Measurements from ENCODE around the gene WNT3. TPM values are rescaled to one million over a fixed set of nuclear protein-coding genes. Genes with fewer than 3 reads are reported as not detected.
"Not testable (repeated sequence)": the region's sequence is repeated elsewhere in the genome, so short reads cannot be mapped to it uniquely, and the experiment has no call there.

WNT3 gene
- total and polyA plus RNA-seq, 10 of the 15 experiments (the other 5 are each of a cell fraction or from before 2014, with no cell fraction given): 0.01 to 0.03 TPM; not detected in 8

DNA sequence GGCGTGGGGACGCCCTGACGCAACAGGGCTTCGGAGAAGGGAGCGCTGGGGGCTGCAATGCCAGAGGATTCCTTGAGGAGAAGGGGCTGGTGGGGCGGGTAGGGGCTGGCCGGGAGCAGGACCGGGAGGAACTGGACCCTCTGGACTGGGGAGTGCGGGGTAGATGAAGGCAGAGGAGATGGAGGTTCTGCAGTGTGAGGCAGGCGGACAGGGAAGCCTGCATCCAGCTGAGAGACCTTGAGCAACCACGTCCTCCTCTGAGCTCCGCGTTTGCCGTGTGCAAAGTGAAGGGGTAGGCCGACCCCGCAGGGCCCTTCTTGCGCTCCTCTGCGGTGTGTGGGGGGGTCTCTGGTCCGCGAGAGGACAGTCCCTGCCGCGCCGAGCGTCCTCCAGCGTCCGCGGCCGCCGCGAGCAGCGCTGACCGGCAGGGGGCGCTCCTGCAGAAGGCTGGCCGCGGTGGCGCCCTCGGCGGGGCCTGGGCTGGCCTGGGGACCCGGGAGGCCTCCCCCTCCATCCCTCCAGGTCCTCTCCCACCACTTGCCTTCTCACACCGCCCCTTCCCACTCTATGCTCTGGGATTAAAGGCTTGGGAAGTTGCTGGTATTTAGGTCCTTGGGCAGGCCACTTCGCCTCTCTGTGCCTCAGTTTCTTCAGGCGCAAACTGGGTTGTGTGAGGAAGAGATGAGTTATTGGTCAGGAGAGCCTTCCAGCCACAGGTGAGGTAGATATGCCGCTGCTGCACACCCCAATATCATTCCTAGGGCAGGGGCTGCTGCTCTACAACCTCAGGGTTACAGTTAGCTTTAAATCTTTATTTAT is 23.3 kb upstream of the WNT3 start:
- in situ Hi-C loops (cut with MboI): no loop called here
- BruUV-seq (replicated peaks): no TSS peak
- H3K79me2 ChIP-seq (ENCODE audit: control insufficient read depth, insufficient read depth, low read length): no peaks in the 10 kb centered on the region
- H3K4me3 ChIP-seq: no peak overlapping the region
- H3K4me1 ChIP-seq (ENCODE audit: control insufficient read depth, insufficient read depth, low read length): no peaks in the 10 kb centered on the region
- ATAC-seq (no peak), FAIRE-seq (no peak), DNase-seq (ENCODE audit: low read depth, low spot score) (no peak)
- ChIA-PET POLR2A (interaction anchor here (0.6 kb wide), 1 partner anchor 88 kb away, joined by 3 read pairs; no protein-coding TSS in a partner anchor), SMC1A (ENCODE audit: uncharacterized antibody, unreplicated experiment) (interaction anchor here (1.0 kb wide), 1 partner anchor 99 kb away, joined by 3 read pairs; no protein-coding TSS in a partner anchor), RAD21 (ENCODE audit: unreplicated experiment) (no interaction called here), CTCF (interaction anchor here (0.9 to 1.7 kb wide), 2 partner anchors 19 to 99 kb away, joined by 4 to 5 read pairs; no protein-coding TSS in a partner anchor)
- no peak overlapping the region for H3K4me2 ChIP-seq (ENCODE audit: control insufficient read depth, insufficient read depth)
- H3K27ac ChIP-seq (ENCODE audit: control insufficient read depth, insufficient read depth): no peak overlapping the region
- no peaks in the 10 kb centered on the region for H3K36me3 ChIP-seq (ENCODE audit: control insufficient read depth in 2 of 2, insufficient read depth in 2 of 2, low read length in 1 of 2)
- H3K9me3 ChIP-seq (replicated peaks; ENCODE audit: control insufficient read depth, insufficient read depth, low read length): peaks cover 7% of the 10 kb centered on the region
- no peak overlapping the region for H3K9ac ChIP-seq (ENCODE audit: control insufficient read depth, insufficient read depth, low read length)
- intact Hi-C loops (cut with micrococcal nuclease; ENCODE audit: unreplicated experiment): loop anchor here (10.0 kb wide), 1 partner anchor 67 kb away; no protein-coding TSS in a partner anchor
- 11% methylated on average over 38 of the region's 43 CpGs for WGBS (ENCODE audit: insufficient coverage, insufficient replicate concordance, low lambda C conversion rate, missing lambda C conversion rate)
- H4K20me1 ChIP-seq (ENCODE audit: control insufficient read depth, insufficient read depth): no peaks in the 10 kb centered on the region
- no peak overlapping the region for H2AFZ ChIP-seq (ENCODE audit: control insufficient read depth, low read depth, low read length)
- TF ChIP-seq, protein P1, sequence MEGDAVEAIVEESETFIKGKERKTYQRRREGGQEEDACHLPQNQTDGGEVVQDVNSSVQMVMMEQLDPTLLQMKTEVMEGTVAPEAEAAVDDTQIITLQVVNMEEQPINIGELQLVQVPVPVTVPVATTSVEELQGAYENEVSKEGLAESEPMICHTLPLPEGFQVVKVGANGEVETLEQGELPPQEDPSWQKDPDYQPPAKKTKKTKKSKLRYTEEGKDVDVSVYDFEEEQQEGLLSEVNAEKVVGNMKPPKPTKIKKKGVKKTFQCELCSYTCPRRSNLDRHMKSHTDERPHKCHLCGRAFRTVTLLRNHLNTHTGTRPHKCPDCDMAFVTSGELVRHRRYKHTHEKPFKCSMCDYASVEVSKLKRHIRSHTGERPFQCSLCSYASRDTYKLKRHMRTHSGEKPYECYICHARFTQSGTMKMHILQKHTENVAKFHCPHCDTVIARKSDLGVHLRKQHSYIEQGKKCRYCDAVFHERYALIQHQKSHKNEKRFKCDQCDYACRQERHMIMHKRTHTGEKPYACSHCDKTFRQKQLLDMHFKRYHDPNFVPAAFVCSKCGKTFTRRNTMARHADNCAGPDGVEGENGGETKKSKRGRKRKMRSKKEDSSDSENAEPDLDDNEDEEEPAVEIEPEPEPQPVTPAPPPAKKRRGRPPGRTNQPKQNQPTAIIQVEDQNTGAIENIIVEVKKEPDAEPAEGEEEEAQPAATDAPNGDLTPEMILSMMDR (IDR thresholded peaks at IDR 0.05 in 2 of 3, conservative IDR thresholded peaks at IDR 0.05 in 1 of 3; ENCODE audit: control insufficient read depth in 2 of 3, extremely low read depth in 1 of 3, insufficient read depth in 1 of 3, low read depth in 3 of 3, low read length in 3 of 3): peak; percentile 28 to 51 (median 36); a peak in 5 of 6 replicates
- TF ChIP-seq POLR2AphosphoS5 (IDR thresholded peaks at IDR 0.05; ENCODE audit: low read length) (no peak), SMC3 (IDR thresholded peaks at IDR 0.05; ENCODE audit: borderline replicate concordance, low read length) (peak; percentile 10; the same call in 1 of the 2 replicates)
- H3K27me3 ChIP-seq (replicated peaks in 1 of 2; ENCODE audit: control insufficient read depth in 2 of 2, insufficient read depth in 2 of 2, low read length in 1 of 2): 0 out of 4 replicates have a peak, but pooled peaks cover 0 to 2% of the 10 kb centered on the region in 2 experiments

DNA sequence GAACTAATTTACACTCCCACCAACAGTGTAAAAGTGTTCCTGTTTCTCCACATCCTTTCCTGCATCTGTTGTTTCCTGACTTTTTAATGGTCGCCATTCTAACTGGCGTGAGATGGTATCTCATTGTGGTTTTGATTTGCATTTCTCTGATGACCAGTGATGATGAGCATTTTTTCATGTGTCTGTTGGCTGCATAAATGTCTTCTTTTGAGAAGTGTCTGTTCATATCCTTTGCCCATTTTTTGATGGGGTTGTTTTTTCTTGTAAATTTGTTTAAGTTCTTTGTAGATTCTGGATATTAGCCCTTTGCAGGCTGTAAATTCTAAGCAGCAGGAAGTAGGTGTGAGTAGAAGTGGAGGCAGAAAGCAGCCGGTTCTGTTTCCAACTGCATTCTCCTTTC is 22.1 kb upstream of the WNT3 start:
- SMC1A ChIA-PET (ENCODE audit: uncharacterized antibody, unreplicated experiment); H3K27ac ChIP-seq (ENCODE audit: control insufficient read depth, insufficient read depth); H3K27me3 ChIP-seq (replicated peaks in 1 of 2; ENCODE audit: control insufficient read depth in 2 of 2, insufficient read depth in 2 of 2, low read length in 1 of 2); H3K4me2 ChIP-seq (ENCODE audit: control insufficient read depth, insufficient read depth); H3K36me3 ChIP-seq (ENCODE audit: control insufficient read depth in 2 of 2, insufficient read depth in 2 of 2, low read length in 1 of 2); POLR2A ChIA-PET; H4K20me1 ChIP-seq (ENCODE audit: control insufficient read depth, insufficient read depth); H2AFZ ChIP-seq (ENCODE audit: control insufficient read depth, low read depth, low read length); H3K9me3 ChIP-seq (replicated peaks; ENCODE audit: control insufficient read depth, insufficient read depth, low read length); H3K79me2 ChIP-seq (ENCODE audit: control insufficient read depth, insufficient read depth, low read length); H3K4me3 ChIP-seq; H3K9ac ChIP-seq (ENCODE audit: control insufficient read depth, insufficient read depth, low read length); CTCF ChIA-PET; H3K4me1 ChIP-seq (ENCODE audit: control insufficient read depth, insufficient read depth, low read length); BruUV-seq (replicated peaks); FAIRE-seq; DNase-seq (ENCODE audit: low read depth, low spot score); RAD21 ChIA-PET (ENCODE audit: unreplicated experiment); in situ Hi-C loops (cut with MboI); ATAC-seq: not testable (repeated sequence)
- intact Hi-C loops (cut with micrococcal nuclease; ENCODE audit: unreplicated experiment): loop anchor here (10.0 kb wide), 1 partner anchor 66 kb away; no protein-coding TSS in a partner anchor
- 15% methylated on average over 3 of the region's 3 CpGs for WGBS (ENCODE audit: insufficient coverage, insufficient replicate concordance, low lambda C conversion rate, missing lambda C conversion rate)

Measured in GM12878 (cell line).